Measurements from ENCODE around the gene ELMO3. TPM values are rescaled to one million over a fixed set of nuclear protein-coding genes. Genes with fewer than 3 reads are reported as not detected.

ELMO3 gene
- total and polyA plus RNA-seq, 9 donors: 1.1 to 14.8 (median 2.7) TPM; not detected in 1

GRCh38 chr16:67227567-67227921, 28.6 kb downstream of the ELMO3 start:
- peak overlapping the region; percentile 92 for H3K4me3 ChIP-seq
- intact Hi-C loops (cut with DNase I): loop anchor here in 1 of 4 donors (5.0 kb wide), 1 partner anchor 435 kb away; the partner anchor contains the start of genes ACD and PARD6A
- no peak for TF ChIP-seq CTCF (IDR thresholded peaks at IDR 0.05)
- no peak for TF ChIP-seq POLR2A (IDR thresholded peaks at IDR 0.05)
- no peak for TF ChIP-seq EP300 (IDR thresholded peaks at IDR 0.05)
- no peaks in the 10 kb centered on the region for H3K27me3 ChIP-seq
- 8 to 10% (median 10%) methylated on average over 12 of the region's 12 CpGs for WGBS, 3 donors
- no peak for DNase-seq
- H3K27ac ChIP-seq: peak overlapping the region; percentile 0 to 60
- no peaks in the 10 kb centered on the region for H3K36me3 ChIP-seq
- H3K4me1 ChIP-seq (ENCODE audit: insufficient read depth): peaks cover 10% of the 10 kb centered on the region
- H3K9me3 ChIP-seq: no peaks in the 10 kb centered on the region

- Histone ChIP-seq H3K36me3 (no peaks in the 10 kb centered on the region), H3K4me1 (ENCODE audit: insufficient read depth) (peaks cover 10% of the 10 kb centered on the region), H3K27me3 (no peaks in the 10 kb centered on the region), H3K27ac (no peak overlapping the region), H3K9me3 (no peaks in the 10 kb centered on the region), H3K4me3 (peak overlapping the region; percentile 92)
- 77 to 86% (median 81%) methylated on average over 9 of the region's 9 CpGs for WGBS, 3 donors
- TF ChIP-seq CTCF (IDR thresholded peaks at IDR 0.05) (no peak), POLR2A (IDR thresholded peaks at IDR 0.05) (no peak), EP300 (IDR thresholded peaks at IDR 0.05) (no peak)
- intact Hi-C loops (cut with DNase I): loop anchor here in 1 of 4 donors (5.0 kb wide), 1 partner anchor 434 kb away; the partner anchor contains the start of genes ACD and PARD6A
- DNase-seq: peak in 1 of 5 donors; percentile 21
These were observed 29.3 kb downstream of the ELMO3 start for GRCh38 chr16:67228034-67228785.

- Histone ChIP-seq H3K4me1 (ENCODE audit: insufficient read depth) (peaks cover 10% of the 10 kb centered on the region), H3K27me3 (no peaks in the 10 kb centered on the region), H3K36me3 (no peaks in the 10 kb centered on the region), H3K9me3 (no peaks in the 10 kb centered on the region), H3K4me3 (no peak overlapping the region), H3K27ac (no peak overlapping the region)
- TF ChIP-seq EP300 (IDR thresholded peaks at IDR 0.05) (no peak), CTCF (IDR thresholded peaks at IDR 0.05) (no peak), POLR2A (IDR thresholded peaks at IDR 0.05) (no peak)
- intact Hi-C loops (cut with DNase I): loop anchor here in 1 of 4 donors (5.0 kb wide), 1 partner anchor 433 kb away; the partner anchor contains the start of genes ACD and PARD6A
- DNase-seq: peak in 1 of 5 donors; percentile 18
- WGBS, 3 donors: 75 to 84% (median 77%) methylated on average over 9 of the region's 9 CpGs
These were observed 30.0 kb downstream of the ELMO3 start for GRCh38 chr16:67228905-67229304.

- intact Hi-C loops (cut with DNase I): loop anchor here in 1 of 4 donors (5.0 kb wide), 1 partner anchor 432 kb away; the partner anchor contains the start of genes ACD and PARD6A
- Histone ChIP-seq H3K36me3 (no peaks in the 10 kb centered on the region), H3K27me3 (no peaks in the 10 kb centered on the region), H3K27ac (no peak overlapping the region), H3K4me1 (ENCODE audit: insufficient read depth) (peaks cover 10% of the 10 kb centered on the region), H3K4me3 (no peak overlapping the region), H3K9me3 (no peaks in the 10 kb centered on the region)
- TF ChIP-seq EP300 (IDR thresholded peaks at IDR 0.05): no peak
- TF ChIP-seq CTCF (IDR thresholded peaks at IDR 0.05): no peak
- TF ChIP-seq POLR2A (IDR thresholded peaks at IDR 0.05): no peak
- WGBS, 3 donors: 84 to 88% (median 86%) methylated on average over 29 to 32 of the region's 32 CpGs
- DNase-seq: peak in 1 of 5 donors; percentile 22
These were observed 31.2 kb downstream of the ELMO3 start for GRCh38 chr16:67229906-67230808.

All from ovary (tissue), 9 donors.